GM04503 (cell line): ENCODE results near the gene SRPRB.

Source experiments
- DNase-seq: peaks from one replicate; pipeline ENCODE4 v3.0.0-alpha.2; 2012; ENCODE audit warnings: low read depth

The SRPRB gene

DNA sequence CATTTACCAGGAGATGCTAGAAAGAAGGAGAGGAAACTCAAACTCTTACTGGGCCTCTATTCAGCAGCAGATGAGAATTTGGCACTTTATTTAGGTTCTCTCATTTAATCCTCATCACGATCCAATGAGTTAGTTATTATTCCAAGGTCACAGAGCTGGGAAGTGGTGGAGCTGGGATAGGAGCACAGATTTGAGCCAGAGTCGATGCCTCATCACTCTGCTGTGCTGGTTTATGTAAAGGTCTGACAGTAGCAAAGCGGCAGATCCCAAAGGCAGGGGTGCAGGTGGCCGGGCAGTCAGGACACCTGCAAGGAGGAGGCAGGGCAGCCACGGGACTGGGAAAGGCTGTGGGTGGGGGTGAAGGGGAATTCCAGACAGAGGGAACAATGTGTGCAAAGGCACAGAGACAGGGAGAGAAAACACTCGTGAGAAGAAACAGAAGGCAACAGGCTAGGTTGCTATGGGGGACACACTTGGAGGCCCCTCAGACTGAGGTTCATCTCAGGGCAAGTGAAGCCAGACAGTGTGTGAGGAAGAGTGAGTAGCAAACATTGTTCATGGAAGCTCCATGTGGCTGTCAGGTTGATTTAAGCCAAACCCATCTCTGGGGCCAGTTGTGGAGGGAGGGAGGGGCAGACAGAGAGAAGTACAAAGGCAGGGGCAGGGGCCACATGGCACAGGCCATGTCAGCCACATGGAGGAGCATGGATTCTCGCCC lies 63.3 kb downstream of the SRPRB start:
- no peak for DNase-seq

DNA sequence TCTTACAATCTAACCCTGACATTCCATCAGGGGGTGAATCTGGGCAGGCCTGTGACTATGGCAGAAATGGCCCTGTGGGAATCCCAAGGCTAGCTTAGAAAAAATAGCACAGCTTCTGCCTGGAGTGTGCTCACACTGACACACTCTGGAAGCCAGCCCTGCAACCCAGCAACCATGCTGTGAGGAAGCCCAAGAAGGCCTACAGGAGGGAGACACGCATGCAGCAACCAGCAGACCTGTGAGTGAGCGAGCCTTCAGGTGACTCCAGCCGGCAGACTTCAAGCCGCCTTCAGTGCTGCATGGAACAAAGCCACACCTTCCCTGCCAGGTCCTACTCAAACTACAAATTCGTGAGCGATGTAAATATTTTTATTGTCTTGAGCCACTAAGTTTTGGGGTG lies 64.0 kb downstream of the SRPRB start:
- no peak for DNase-seq

DNA sequence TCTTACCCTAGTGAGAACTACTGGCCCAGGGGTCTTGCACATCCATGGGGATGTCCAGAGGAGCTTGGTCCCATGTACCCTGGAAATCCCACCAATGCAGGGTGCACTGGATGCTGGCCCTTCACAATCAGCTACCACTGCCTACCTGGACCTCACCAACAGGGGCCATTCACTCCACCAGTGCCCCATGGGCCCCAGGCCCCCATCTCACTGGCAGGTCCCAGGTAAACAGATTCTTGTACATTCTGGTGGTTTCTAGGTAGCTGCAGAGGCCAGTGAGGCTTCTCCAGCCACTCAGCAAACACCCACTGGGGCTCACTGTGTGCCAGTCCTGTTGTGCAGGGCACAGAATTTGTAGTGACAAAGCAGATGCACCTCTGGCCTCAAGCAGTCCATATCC lies 65.2 kb downstream of the SRPRB start:
- no peak for DNase-seq
